Smooth muscle cell (in vitro differentiated cells): ENCODE data around the gene KCNK13. TPM values are rescaled to one million over a fixed set of nuclear protein-coding genes. Genes with fewer than 3 reads are reported as not detected.

ENCODE experiments used
- DNase-seq: peaks from one replicate; lab custom pipeline; 2025; ENCODE audit not compliant: unreplicated experiment; lab: John Stamatoyannopoulos, UW
- H2AFZ ChIP-seq: fragments of 200-600 bp; sonication (generic); 2 replicates; pipeline ENCODE4 v1.6.0; 2016; ENCODE audit warnings: antibody characterized with exemption, low read depth, mild to moderate bottlenecking
- H3F3A ChIP-seq: fragments of 200-600 bp; sonication (generic); 2 replicates; pipeline ENCODE4 v1.6.0; 2017; ENCODE audit warnings: antibody characterized with exemption, low read depth
- H3K27ac ChIP-seq: fragments of 200-600 bp; sonication (generic); 2 replicates; pipeline ENCODE4 v1.5.1; 2016; ENCODE audit warnings: low read depth, mild to moderate bottlenecking
- H3K27me3 ChIP-seq: fragments of 200-600 bp; sonication (generic); 2 replicates; pipeline ENCODE4 v1.6.1; 2016; ENCODE audit warnings: low read depth, mild to moderate bottlenecking
- H3K36me3 ChIP-seq: fragments of 200-600 bp; sonication (generic); 2 replicates; pipeline ENCODE4 v1.5.1; 2016; ENCODE audit warnings: low read depth
- H3K4me1 ChIP-seq: fragments of 200-600 bp; sonication (generic); 2 replicates; pipeline ENCODE4 v1.5.1; 2016; ENCODE audit warnings: low read depth
- H3K4me2 ChIP-seq: fragments of 200-600 bp; sonication (generic); 2 replicates; pipeline ENCODE4 v1.6.0; 2016; ENCODE audit warnings: mild to moderate bottlenecking
- H3K4me3 ChIP-seq: fragments of 200-600 bp; sonication (generic); 2 replicates; pipeline ENCODE4 v1.5.1; 2016; ENCODE audit warnings: mild to moderate bottlenecking
- H3K79me2 ChIP-seq: fragments of 200-600 bp; sonication (generic); 2 replicates; pipeline ENCODE4 v1.6.0; 2016; ENCODE audit warnings: low read depth, mild to moderate bottlenecking
- H3K9ac ChIP-seq: fragments of 200-600 bp; sonication (generic); 2 replicates; pipeline ENCODE4 v1.6.0; 2016; ENCODE audit warnings: low read depth
- H3K9me3 ChIP-seq: fragments of 200-600 bp; sonication (generic); replicated peaks from 2 replicates; pipeline ENCODE4 v1.5.1; 2016; ENCODE audit warnings: low read depth
- H4K20me1 ChIP-seq: fragments of 200-600 bp; sonication (generic); 2 replicates; pipeline ENCODE4 v1.6.0; 2016; ENCODE audit warnings: low read depth
- CTCF ChIP-seq: fragments of 200-600 bp; sonication (generic); IDR thresholded peaks from 2 replicates; pipeline ENCODE4 v1.5.1; 2017; ENCODE audit warnings: borderline replicate concordance, mild to moderate bottlenecking, antibody characterized with exemption; ENCODE audit not compliant: insufficient read depth, poor library complexity, severe bottlenecking
- WGBS: methylation state at CpG from one replicate; pipeline ENCODE4 v1.1.7; 2016; ENCODE audit warnings: low lambda C conversion rate; 5-methylcytosine and 5-hydroxymethylcytosine counted together
- polyA plus RNA-seq: library from polyadenylated mRNA; unstranded; fragments of >200 nt; fragmentation: Nextera tagmentation; extraction: Ambion mirVana; gene quantifications from 2 replicates; pipeline ENCODE4 v1.2.1, GENCODE V29; 2016
- total RNA-seq: library from RNA; depleted of rRNA; stranded (reverse); fragments of >200 nt; gene quantifications from 2 replicates; pipeline ENCODE4 v1.2.3, GENCODE V29; 2014

KCNK13 gene
- total and polyA plus RNA-seq, 2 experiments from 2014 or later = 0.45 TPM; not detected in 1

GRCh38 chr14:90034156-90034555 is 27.6 kb upstream of the KCNK13 start:
- DNase-seq = no peak
- H3K79me2 ChIP-seq = no peaks in the 10 kb centered on the region
- WGBS = 98% methylated on average over 2 of the region's 2 CpGs

GRCh38 chr14:90034835-90035525 is 26.8 kb upstream of the KCNK13 start:
- no peaks in the 10 kb centered on the region for H4K20me1 ChIP-seq
- H3K27me3 ChIP-seq = no peaks in the 10 kb centered on the region
- H3K36me3 ChIP-seq = no peaks in the 10 kb centered on the region
- H3K4me3 ChIP-seq = no peak overlapping the region
- H3K4me2 ChIP-seq = no peak overlapping the region
- no peaks in the 10 kb centered on the region for H3K4me1 ChIP-seq
- H3F3A ChIP-seq = no peaks in the 10 kb centered on the region
- 95% methylated on average over 6 of the region's 6 CpGs for WGBS
- no peak overlapping the region for H2AFZ ChIP-seq
- no peak overlapping the region for H3K9ac ChIP-seq
- H3K79me2 ChIP-seq = no peaks in the 10 kb centered on the region
- H3K9me3 ChIP-seq = no peaks in the 10 kb centered on the region
- H3K27ac ChIP-seq = no peak overlapping the region
- no peak for DNase-seq
- no peak for TF ChIP-seq CTCF

More at GRCh38 chr14:90034156-90034555, 27.6 kb upstream of the KCNK13 start:
- H3K9ac ChIP-seq = no peak overlapping the region
- no peaks in the 10 kb centered on the region for H3F3A ChIP-seq
- H3K4me1 ChIP-seq = no peaks in the 10 kb centered on the region
- H3K27me3 ChIP-seq = no peaks in the 10 kb centered on the region
- no peak overlapping the region for H2AFZ ChIP-seq
- H4K20me1 ChIP-seq = no peaks in the 10 kb centered on the region
- H3K9me3 ChIP-seq = no peaks in the 10 kb centered on the region
- no peaks in the 10 kb centered on the region for H3K36me3 ChIP-seq
- TF ChIP-seq CTCF = no peak
- no peak overlapping the region for H3K4me2 ChIP-seq
- H3K4me3 ChIP-seq = no peak overlapping the region
- no peak overlapping the region for H3K27ac ChIP-seq

GRCh38 chr14:90039253-90040010 is 22.4 kb upstream of the KCNK13 start:
- no peak overlapping the region for H3K4me2 ChIP-seq
- H3K9me3 ChIP-seq = no peaks in the 10 kb centered on the region
- no peak overlapping the region for H2AFZ ChIP-seq
- no peaks in the 10 kb centered on the region for H3K4me1 ChIP-seq
- no peaks in the 10 kb centered on the region for H3K79me2 ChIP-seq
- TF ChIP-seq CTCF = no peak
- H4K20me1 ChIP-seq = no peaks in the 10 kb centered on the region
- H3K27me3 ChIP-seq = no peaks in the 10 kb centered on the region
- DNase-seq = no peak
- 90% methylated on average over 11 of the region's 11 CpGs for WGBS
- no peaks in the 10 kb centered on the region for H3K36me3 ChIP-seq
- H3K4me3 ChIP-seq = no peak overlapping the region
- no peak overlapping the region for H3K9ac ChIP-seq
- H3F3A ChIP-seq = no peaks in the 10 kb centered on the region
- no peak overlapping the region for H3K27ac ChIP-seq
